Islet of Langerhans (tissue), 1 donor: ENCODE data around the gene IL12RB2.

Experiments
- FAIRE-seq: peaks from one replicate; lab custom pipeline; 2011; peaks lifted over from hg19 to GRCh38; lab: Jason Lieb, UNC

IL12RB2 gene

GRCh38 chr1:67314696-67315095 is 7.0 kb downstream of the IL12RB2 start:
- FAIRE-seq = no peak

GRCh38 chr1:67316180-67316902 is 8.7 kb downstream of the IL12RB2 start:
- no peak for FAIRE-seq

GRCh38 chr1:67316918-67317317 is 9.2 kb downstream of the IL12RB2 start:
- no peak for FAIRE-seq

DNA sequence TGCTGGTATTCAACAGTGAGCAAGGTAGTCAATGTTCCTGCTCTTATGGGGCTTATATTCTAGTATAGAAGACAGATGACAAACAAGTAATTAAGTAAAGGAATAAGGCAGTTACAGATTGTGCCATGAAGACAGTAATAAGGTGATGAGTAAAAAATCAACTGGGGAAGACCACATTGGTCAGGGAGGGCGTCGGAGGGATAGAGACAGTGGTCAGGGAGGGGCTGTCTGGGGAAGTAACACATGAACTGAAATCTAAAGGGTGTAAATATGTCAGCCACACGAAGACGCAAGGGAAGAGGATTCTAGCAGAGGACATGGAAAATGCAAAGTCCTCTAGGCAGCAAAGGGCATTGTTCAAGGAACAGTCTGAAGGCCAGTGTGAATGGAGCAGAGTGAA is 10.1 kb downstream of the IL12RB2 start:
- no peak for FAIRE-seq

DNA sequence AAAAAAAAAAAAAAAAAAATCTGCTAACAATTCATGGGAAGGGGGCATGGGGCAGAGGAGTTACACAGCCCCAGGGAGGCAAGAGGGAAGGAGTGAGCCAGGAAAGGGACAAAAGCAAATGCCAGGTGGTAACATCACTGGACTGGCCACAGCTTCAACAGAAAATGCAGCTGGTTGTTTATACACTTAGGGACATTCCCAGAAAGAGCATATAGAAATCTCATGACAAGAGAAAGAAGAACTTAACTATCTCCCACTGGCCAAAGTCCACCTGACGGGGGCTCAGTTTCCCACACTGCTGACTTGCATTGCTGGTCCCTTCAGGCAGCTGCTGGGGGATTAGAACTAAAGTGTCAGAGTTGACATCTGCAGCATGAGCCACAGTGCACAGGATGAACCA is 14.8 kb downstream of the IL12RB2 start:
- no peak for FAIRE-seq

DNA sequence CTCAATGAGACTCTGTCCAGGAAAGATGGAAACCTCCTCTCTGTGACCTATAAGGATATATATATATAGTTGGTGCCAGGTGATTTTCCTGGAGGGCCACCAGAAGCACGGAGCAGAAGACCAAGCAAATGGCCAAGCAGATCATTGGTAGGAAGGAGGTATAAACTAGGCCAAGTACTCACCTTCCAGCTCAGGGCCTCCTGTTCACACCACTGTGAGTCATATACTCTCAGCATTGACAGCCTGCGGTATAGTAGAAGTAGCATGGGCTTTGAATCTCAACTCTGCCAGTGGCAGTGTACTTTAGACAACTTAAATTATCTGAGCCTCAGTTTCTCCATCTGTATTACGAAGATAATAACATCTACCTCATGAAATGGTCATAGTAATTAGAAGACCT is 15.4 kb downstream of the IL12RB2 start:
- no peak for FAIRE-seq

GRCh38 chr1:67324068-67324467 is 16.4 kb downstream of the IL12RB2 start:
- no peak for FAIRE-seq

- no peak for FAIRE-seq
Measured at GRCh38 chr1:67327864-67328466, 20.3 kb downstream of the IL12RB2 start.

DNA sequence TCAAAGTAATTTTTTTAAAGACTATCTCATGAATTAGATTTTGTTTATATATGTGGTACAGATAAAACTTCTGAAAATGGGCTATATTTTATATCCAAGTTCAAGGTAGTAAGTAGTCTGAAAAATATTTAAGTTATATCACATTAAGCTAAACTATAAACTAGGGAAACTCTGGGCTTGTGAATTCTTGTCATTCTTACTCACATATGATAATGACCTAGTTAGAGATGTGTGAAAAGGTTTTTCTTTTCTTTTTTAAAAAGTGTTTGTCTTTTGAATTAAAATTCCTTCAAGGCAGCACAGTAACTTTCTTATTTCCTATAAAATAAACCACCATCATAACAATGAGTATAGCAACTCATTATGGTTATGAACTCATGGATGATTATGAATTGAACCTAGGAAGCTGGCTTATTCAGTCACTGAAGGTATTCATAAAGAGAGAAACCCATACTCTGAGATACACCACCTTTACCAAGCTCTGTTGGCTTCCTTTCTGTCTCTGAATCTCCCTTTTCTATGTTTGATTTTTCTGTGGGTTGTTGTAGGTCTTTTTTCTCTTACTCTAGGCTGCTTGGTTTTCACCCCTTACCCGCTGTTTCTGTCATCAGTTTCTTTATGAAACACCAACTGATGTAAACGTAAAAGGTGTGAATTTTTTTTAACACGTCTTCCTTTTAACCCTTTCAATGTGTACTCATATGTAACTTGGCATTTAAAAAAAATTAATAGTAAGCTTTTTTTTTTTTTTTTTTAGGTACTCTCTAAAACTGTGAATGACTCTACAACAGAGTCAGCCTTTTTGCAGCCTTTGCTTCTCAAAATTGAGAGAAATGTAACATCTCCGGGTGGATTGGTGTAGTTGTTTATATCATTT is 25.2 kb downstream of the IL12RB2 start:
- no peak for FAIRE-seq

DNA sequence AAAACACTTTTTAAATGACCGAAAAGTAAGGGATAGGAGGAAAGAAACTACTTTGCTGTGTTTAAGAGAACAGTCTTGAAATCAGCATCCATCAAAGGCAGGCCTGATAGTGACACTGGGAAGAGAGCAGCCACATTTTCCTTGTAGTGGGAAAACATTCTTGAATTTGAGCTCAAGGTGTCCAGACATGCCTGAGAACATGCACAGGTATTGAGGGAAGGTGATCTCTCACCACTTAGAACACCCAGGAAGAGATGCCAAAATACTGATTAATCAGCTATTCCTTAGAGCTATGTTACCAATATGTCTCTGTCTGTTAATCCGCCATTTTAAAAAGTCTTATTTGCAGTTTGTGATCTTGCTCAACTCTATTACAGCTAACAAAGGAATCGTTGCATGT is 25.9 kb downstream of the IL12RB2 start:
- FAIRE-seq = no peak

DNA sequence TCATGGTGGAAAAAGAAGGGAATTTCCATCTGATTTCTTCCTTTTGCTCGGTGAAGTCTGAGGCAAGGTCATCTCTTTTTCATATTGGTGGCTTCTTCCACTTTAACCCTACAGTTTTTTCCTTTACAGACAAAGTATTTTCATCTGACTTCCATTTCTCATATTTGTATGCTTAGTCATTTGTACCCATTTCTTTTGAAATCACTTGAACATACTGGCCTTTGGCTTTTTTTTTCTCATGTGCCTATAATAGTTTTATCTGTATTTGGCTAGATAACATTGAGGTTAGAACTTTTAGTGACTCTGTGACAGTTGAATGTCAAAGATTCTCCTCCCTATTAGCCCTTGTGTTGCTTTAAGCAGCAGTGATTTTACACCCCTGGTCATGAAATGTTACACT is 27.7 kb downstream of the IL12RB2 start:
- no peak for FAIRE-seq

- no peak for FAIRE-seq
Measured at GRCh38 chr1:67336157-67336556, 28.5 kb downstream of the IL12RB2 start.

DNA sequence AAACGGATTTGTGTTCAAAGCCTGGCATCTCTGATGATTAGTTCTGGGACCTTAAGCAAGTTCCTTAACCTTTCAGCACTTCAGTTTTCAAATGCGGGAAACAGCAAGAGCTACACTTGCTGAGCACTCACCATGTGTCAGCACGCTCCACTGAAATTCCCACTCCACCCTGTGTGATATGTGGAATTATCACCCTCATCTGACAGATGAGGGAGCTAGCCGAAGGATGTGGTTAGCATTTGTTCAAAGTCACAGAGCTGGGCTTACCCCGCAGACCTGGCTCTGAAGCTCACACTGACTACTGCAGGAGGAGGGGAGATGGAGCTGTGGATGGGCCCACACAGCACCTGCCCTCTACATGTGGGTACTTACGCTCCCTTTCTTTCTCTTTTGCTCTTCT is 29.1 kb downstream of the IL12RB2 start:
- no peak for FAIRE-seq

- no peak for FAIRE-seq
Measured at GRCh38 chr1:67338642-67339041, 31.0 kb downstream of the IL12RB2 start.

DNA sequence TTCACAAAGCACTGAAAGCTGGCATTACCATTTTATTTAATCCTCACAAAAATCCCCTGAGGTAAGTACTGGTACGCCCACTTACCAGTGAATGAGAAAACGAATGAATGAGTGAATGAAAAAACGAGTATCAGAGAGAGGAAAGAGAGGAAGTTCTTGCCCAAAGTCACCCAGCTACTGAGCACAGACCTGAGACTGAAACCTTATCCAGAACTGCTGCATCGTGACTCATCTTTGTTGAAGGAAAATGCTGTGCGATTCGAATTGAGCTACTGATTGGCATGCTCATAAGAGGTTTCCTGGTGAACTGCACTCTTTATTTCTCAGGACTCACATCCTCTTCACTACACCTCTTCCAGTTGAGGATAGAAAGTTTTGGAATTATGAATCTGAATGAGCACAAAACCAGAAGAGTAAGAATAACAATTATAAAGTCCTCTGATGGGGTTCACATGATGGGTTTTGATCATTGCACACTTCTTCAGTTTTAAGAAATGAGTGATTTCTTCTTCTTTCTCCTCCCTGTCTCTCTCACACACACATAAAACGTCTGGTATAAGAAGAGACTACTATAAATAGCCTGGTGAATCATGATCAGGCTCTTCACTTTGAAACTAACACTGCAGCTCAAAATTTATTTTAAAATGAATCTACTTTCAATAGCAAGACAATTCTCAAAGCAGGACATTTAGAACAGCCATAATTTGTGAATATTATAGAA is 32.1 kb downstream of the IL12RB2 start:
- no peak for FAIRE-seq

GRCh38 chr1:67342076-67342890 is 34.6 kb downstream of the IL12RB2 start:
- FAIRE-seq = no peak

GRCh38 chr1:67345556-67345955 is 37.9 kb downstream of the IL12RB2 start:
- FAIRE-seq = no peak

- no peak for FAIRE-seq
Measured at GRCh38 chr1:67346982-67347381, 39.3 kb downstream of the IL12RB2 start.

- no peak for FAIRE-seq
Measured at GRCh38 chr1:67347688-67348472, 40.2 kb downstream of the IL12RB2 start.

DNA sequence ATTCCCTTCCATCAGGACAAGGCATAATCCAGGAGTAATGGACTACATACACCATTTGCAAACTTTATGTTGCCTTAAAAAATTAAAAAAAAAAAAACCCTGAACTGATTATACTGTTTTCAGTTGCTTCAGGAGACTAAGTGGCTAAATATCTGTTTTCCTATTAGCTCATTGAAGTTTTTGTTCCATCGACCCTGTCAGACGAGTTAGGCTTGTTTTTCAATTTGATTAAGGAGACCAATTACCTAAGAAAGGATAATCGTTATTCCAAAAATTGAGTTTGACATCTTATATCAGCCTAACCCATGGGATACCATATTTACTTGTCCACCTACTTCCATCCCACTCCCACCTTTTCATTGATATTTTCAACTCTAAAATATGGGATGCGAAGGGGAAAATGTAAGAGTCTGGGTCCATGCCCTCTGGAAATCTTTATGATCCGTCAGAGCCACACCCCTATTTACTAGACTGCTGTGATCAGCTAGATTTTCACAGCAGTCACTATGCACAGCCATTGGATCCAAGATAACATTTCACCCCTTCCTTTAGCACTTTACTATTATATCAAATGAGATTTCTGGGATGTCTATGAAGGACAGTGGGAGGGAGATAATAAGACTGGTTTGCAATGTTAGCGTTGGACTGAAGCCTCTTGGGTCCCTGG is 41.0 kb downstream of the IL12RB2 start:
- no peak for FAIRE-seq
